Dedifferentiated amniotic fluid mesenchymal stem cell (primary cell): Measurements from ENCODE around the gene TTC17.
"Not testable (repeated sequence)": the region's sequence is repeated elsewhere in the genome, so short reads cannot be mapped to it uniquely, and the experiment has no call there.

Source experiments
- DNase-seq: peaks from one replicate; pipeline ENCODE4 v3.0.0-alpha.2; 2016; ENCODE audit errors: extremely low spot score

Gene TTC17

GRCh38 chr11:43467958-43468357, 109.2 kb downstream of the TTC17 start:
- DNase-seq, result no peak

DNA sequence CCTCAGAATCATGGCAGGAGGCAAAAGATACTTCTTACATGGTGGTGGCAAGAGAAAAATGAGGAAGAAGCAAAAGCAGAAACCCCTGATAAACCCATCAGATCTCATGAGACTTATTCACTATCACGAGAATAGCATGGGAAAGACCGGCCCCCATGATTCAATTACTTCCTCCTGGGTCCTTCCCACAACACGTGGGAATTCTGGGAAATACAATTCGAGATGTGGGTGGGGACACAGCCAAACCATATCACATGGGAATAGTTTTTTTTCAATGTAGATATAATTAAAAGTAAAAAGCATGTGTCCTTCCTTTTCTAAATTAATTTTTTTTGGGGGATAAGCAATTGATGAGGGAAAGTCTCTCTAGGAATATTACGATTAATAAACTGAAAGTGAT, 118.8 kb downstream of the TTC17 start:
- DNase-seq, result not testable (repeated sequence)

DNA sequence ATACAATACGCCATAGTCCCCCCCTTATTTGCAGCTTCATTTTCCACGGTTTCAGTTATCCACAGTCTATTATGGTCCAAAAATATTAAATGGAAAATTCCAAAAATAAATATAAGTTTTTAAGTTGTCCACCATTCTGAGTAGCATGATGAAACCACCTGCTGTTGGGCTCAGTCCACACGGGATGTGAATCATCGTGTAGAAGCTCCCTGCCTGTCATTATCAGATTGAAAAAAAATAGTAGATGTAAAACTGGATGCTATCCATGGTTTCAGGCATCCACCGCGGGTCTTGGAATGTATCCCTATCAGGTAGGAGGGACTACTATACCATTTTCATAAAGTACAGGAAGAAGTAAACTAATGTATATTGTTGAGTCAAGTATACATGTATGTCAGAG, 127.4 kb downstream of the TTC17 start:
- no peak for DNase-seq

GRCh38 chr11:43489869-43490465, 131.2 kb downstream of the TTC17 start:
- no peak for DNase-seq

DNA sequence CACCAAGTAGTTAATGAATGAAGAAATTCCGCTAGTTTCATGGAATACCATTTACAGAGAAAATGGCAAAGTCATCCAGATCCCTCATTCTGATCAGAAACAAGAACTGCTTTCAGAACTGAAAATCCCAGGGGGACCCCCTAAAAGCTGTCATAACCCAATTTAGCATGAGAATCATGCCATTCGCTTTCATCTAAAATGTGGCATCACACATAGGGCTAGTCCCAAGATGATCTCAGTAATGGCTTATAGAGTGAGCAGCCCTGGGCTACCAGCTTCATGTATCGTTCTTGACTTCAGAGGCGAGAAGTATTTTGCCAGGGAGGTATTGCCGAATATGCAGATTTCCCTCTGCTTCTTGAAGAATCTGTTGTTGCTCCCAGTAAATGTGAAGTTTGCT, 134.0 kb downstream of the TTC17 start:
- DNase-seq, result no peak

DNA sequence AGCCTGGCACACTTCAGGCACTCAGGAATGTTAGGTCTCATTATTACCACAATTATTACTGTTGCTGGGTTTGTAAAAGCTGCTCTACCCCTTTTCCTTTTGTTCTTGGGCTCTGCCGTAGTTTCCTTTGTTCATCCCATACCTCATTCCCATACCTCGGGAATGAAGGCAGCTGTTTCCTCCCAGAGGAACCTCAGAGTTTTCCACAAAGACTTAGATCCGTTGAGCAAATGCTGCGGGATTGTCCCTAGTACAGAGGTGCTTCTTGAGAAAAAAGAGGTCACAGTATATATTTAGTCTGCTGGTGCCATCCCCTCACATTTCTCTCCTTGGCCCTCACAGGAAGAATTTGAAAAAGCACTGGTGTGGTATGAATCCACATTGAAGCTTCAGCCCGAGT, 134.7 kb downstream of the TTC17 start:
- no peak for DNase-seq

DNA sequence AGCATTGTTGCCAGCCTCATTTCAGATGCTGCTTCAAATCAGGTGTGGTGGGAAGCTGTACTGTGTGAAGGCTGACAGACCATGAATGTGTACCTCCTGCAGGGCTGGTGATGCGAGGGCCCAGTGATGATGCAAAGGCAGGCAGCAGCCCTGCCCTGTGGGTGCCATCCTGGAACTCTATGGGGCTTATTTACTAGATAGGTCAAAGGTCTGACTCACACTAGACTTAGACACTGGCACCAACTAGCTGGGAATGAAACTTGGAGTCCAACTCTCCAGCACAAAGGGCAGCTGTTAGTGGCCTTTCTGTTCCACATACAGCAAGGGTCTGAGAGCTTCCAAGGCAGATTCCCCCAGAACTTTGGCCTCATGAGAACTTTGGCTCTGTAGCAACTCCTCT, 138.4 kb downstream of the TTC17 start:
- DNase-seq, result no peak

GRCh38 chr11:43498561-43498960, 139.8 kb downstream of the TTC17 start:
- DNase-seq, result no peak

- DNase-seq, result no peak
Measured at GRCh38 chr11:43503417-43503816, 144.7 kb downstream of the TTC17 start.

DNA sequence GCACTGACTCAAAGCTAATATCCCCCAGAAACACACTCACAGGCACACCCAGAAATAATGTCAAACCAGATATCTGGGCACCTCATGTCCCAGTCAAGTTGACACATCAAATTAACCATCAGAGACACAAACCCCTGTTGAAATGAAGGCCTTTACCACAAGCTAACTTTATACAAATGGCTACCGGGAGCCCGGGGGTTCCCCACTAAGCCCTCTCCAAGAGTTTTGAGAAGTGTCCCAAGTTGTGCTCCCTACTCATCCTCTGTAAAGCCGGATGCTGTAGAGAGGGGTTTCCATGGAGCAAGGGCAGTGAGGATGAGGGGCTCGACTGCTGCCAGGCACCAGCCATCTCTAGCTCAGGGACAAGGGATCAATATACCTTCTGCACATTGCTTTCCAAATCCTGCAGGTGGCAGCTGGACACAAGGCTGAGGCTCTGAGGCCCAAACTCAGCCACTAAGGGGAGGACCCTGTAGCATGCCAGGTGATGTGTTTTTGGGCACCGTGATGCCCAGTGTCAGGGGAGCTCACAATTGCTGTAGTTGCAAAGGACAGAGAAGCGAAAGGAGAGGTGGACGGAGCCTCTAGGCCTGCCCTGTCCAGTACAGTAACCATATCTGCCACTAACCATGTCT, 145.7 kb downstream of the TTC17 start:
- DNase-seq, result no peak

GRCh38 chr11:43505171-43505570, 146.5 kb downstream of the TTC17 start:
- no peak for DNase-seq

GRCh38 chr11:43507171-43507570, 148.5 kb downstream of the TTC17 start:
- DNase-seq, result no peak

- DNase-seq, result no peak
Measured at GRCh38 chr11:43508511-43508918, 149.8 kb downstream of the TTC17 start.

- no peak for DNase-seq
Measured at GRCh38 chr11:43511959-43512358, 153.2 kb downstream of the TTC17 start.

DNA sequence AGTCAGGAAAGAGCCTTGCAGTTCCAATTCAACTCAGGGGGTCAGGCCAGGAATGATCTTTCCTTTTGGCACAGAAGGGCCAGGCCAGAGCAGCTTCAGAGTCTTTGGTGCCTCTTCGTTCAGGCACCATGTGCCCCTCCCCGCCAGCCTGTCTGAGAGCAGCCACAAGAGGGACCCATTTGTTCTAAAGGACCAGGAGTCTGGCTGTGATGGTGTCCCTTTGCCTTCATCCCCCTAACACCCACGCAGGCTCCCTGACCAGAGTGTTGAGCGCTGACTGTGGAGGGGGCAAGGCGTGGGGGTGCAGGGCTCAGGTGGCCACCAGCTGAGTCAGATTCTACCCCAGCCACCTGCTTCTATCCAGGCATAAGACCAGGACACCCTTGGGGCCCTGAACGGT, 156.4 kb downstream of the TTC17 start:
- DNase-seq, result no peak

- DNase-seq, result no peak
Measured at GRCh38 chr11:43516316-43516850, 157.7 kb downstream of the TTC17 start.

DNA sequence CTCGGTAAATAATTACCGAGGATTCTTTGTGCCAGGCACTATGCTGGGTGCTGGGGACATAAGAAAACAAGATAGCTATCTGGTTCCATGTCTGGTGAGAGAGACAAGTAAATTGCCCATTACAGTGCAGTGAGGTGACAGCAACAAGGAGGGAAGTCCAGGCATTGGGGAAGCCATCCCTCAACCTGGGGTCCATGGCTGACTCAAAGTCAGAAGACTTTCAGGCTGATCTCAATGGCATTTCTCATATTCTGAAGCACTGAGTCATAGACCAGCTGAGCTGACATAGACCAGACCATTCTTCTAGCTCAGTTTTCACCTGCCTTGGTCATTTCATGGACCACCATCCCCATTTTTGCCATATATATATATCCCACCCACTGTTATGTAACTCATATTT, 158.8 kb downstream of the TTC17 start:
- DNase-seq, result no peak

DNA sequence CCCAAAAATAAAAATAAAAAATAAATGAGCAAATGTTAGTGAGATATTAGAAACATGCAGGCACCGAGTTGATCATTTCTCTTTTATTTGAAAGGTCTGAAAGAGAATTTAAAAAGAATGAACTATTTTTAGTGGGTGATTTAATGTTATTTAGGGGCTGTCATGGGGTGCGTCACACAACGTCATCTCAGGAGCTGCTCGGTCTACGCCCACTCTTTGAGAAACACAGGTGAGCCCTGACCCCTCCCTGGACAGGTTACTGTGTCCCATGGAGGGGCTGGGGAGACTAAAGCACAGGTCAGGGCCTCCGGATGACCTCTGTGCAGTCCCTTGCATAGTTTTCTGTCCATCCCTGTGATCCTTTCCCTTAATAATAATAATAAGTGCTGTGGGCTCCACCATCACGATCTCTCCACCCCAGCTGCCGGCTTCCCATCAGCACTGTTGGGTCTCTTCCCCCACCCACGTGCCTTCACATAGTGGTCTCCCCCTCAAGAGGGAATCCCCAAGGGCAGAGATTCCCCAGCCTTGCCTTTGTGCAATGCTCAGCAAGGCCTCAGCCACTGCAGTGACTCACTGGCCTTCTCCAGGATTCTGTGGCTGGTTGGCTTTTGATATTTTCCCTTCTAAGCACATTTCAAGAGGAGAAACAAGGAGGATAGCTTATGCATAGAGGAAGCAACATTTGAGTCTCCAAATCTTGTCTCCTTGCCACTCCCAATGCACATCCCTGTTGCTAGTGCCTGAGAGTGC, 159.9 kb downstream of the TTC17 start:
- DNase-seq, result no peak

GRCh38 chr11:43521471-43521870, 162.8 kb downstream of the TTC17 start:
- no peak for DNase-seq

- no peak for DNase-seq
Measured at GRCh38 chr11:43523632-43524031, 164.9 kb downstream of the TTC17 start.

DNA sequence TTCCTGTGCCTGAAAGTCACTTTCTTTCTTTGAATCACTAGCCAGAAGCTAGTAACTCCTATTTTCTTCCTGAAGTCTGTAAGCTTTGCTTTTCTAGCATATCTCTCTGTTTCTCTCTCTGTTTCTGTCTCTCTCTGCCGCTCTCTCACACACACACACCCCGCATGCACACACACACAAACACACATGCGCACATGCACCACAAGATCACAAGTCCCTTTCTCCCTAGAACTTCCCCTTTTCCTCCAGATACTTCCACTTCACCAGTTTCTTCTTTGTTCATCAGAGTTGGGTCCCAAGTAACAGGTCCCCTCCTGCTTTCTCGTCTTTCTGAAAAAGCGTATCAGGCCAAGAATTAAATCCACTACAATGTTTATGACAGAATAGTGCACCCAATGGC, 173.3 kb downstream of the TTC17 start:
- no peak for DNase-seq

DNA sequence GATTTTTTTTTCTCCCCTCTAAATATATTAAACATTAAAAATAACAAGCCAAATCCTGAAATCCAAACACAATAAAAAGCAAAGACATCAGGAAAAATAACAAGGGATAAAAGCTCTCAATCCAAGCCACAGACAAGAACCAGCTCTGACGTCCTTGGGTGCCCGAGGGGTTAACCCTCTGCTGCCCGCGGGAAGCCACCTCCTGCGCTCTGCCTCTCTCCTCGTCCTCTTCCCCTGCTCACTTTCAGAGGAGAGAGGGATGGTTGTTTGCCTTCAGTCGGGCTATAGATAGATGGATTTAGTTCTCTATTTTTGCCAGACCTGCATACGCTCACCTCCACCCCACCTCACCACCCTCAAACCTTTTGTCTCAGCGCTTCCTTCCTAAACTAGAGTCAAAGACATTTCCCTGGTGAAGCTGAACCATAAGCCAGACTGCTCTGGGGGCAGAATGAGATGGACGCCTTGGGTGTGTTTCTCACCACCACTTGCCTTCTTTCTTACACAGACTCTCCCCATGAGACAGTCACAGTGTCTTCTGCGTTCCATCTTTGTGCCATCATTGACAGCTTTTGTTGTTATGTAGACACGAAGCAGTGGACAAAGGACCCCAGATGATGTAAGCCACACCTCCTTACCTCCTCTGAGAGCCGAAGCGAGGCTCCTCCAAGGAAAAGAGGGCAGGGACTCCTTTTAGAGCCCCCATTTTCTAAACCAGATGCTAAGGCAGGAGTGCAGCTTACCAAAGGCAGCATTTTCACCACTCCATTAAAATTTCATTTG, 179.3 kb downstream of the TTC17 start:
- no peak for DNase-seq
